Measurements from ENCODE around the gene LHX4. TPM values are rescaled to one million over a fixed set of nuclear protein-coding genes. Genes with fewer than 3 reads are reported as not detected.

LHX4 gene
- total and polyA plus RNA-seq, 2 of the 8 experiments (the other 6 are each of a cell fraction or from before 2014, with no cell fraction given): 0.85 to 4.9 TPM

GRCh38 chr1:180262628-180263488 is 32.8 kb downstream of the LHX4 start:
- no peak overlapping the region for H2AFZ ChIP-seq (ENCODE audit: low read length)
- H3K14ac ChIP-seq (ENCODE audit: insufficient read length): no peak overlapping the region
- H3K79me2 ChIP-seq (ENCODE audit: control insufficient read depth in 1 of 2, insufficient read depth in 2 of 2, low read length in 2 of 2): no peaks in the 10 kb centered on the region
- no peak overlapping the region for H2BK20ac ChIP-seq (ENCODE audit: low read length)
- no peak overlapping the region for H2BK5ac ChIP-seq (ENCODE audit: low read depth, low read length)
- H3K4me2 ChIP-seq (ENCODE audit: insufficient read depth in 1 of 2, low read depth in 2 of 2, low read length in 2 of 2): no peak overlapping the region
- no peak overlapping the region for H3K23ac ChIP-seq (ENCODE audit: insufficient read length)
- peaks cover under 1 to 14% (median 4%) of the 10 kb centered on the region in 4 experiments; a peak in 6 of 7 replicates for H3K4me1 ChIP-seq (replicated peaks in 1 of 4; ENCODE audit: control insufficient read depth in 3 of 4, insufficient read depth in 4 of 4, low read length in 3 of 4)
- H3K4me3 ChIP-seq (ENCODE audit: extremely low read depth in 1 of 4, insufficient read depth in 2 of 4, low read depth in 3 of 4, low read length in 4 of 4): no peak overlapping the region
- H4K5ac ChIP-seq (ENCODE audit: insufficient read length, low read depth, low read length): no peak overlapping the region
- no peaks in the 10 kb centered on the region for H3K23me2 ChIP-seq (ENCODE audit: low read depth, low read length)
- no peak overlapping the region for H3K18ac ChIP-seq (ENCODE audit: extremely low read depth, low read length)
- DNase-seq (ENCODE audit: low read depth in 1 of 2, low spot score in 2 of 2): no peak
- no peak overlapping the region for H3K9ac ChIP-seq (replicated peaks in 1 of 4; ENCODE audit: extremely low read depth in 1 of 4, low read depth in 3 of 4, low read length in 3 of 4)
- H4K20me1 ChIP-seq (replicated peaks in 1 of 2; ENCODE audit: control insufficient read depth in 1 of 2, insufficient read depth in 2 of 2, low read length in 2 of 2): no peaks in the 10 kb centered on the region
- H2AK5ac ChIP-seq (ENCODE audit: low read depth, low read length): no peak overlapping the region
- no peaks in the 10 kb centered on the region; a peak in 1 of 7 replicates for H3K27me3 ChIP-seq (replicated peaks in 1 of 4; ENCODE audit: control insufficient read depth in 3 of 4, extremely low read depth in 1 of 4, insufficient read depth in 3 of 4, low read length in 3 of 4)
- no peaks in the 10 kb centered on the region for H3K9me3 ChIP-seq (ENCODE audit: insufficient read depth in 2 of 2, low read depth in 1 of 2, low read length in 1 of 2)
- CTCF ChIA-PET (ENCODE audit: partially characterized antibody): interaction anchor here (0.6 to 17.1 kb wide), 9 partner anchors 8 to 220 kb away, joined by 3 to 244 read pairs (median 15); no protein-coding TSS in a partner anchor
- WGBS, 2 experiments (ENCODE audit: extremely low coverage in 1 of 2, insufficient coverage in 1 of 2, insufficient read length in 1 of 2, insufficient replicate concordance in 2 of 2, low coverage in 1 of 2, low lambda C conversion rate in 2 of 2, missing lambda C conversion rate in 1 of 2): 91% methylated on average over 12 of the region's 12 CpGs; no CpG with 5 or more reads in 1 of the 2 experiments
- H4K91ac ChIP-seq (replicated peaks; ENCODE audit: insufficient read length, low read length): no peak overlapping the region
- H2BK15ac ChIP-seq (ENCODE audit: low read length): no peak overlapping the region
- no peak overlapping the region for H3K4ac ChIP-seq (replicated peaks; ENCODE audit: insufficient read length, low read depth, low read length)
- no peak overlapping the region for H3K27ac ChIP-seq (ENCODE audit: low read depth, low read length)
- no peak for FAIRE-seq
- H3K56ac ChIP-seq (replicated peaks; ENCODE audit: insufficient read length, low read depth, low read length): no peak overlapping the region
- H3K79me1 ChIP-seq (ENCODE audit: low read depth, low read length): no peaks in the 10 kb centered on the region
- no peaks in the 10 kb centered on the region; a peak in 1 of 8 replicates for H3K36me3 ChIP-seq (ENCODE audit: control insufficient read depth in 2 of 4, insufficient read depth in 4 of 4, low read length in 3 of 4)
- no peak overlapping the region for H2BK12ac ChIP-seq (ENCODE audit: low read depth, low read length)
- no peak overlapping the region for H2BK120ac ChIP-seq (replicated peaks; ENCODE audit: low read depth, low read length)
- POLR2A ChIA-PET (ENCODE audit: partially characterized antibody): interaction anchor here (1.1 kb wide), 1 partner anchor 15 kb away, joined by 5 read pairs; no protein-coding TSS in a partner anchor
- no peak overlapping the region for H4K8ac ChIP-seq (ENCODE audit: extremely low read depth, insufficient read depth, low read length)
- no peak for TF ChIP-seq CHD1 (IDR thresholded peaks at IDR 0.05; ENCODE audit: low read depth, low read length)
- TF ChIP-seq TEAD4 (IDR thresholded peaks at IDR 0.05; ENCODE audit: low read depth, low read length): no peak
- no peak for TF ChIP-seq RAD21 (IDR thresholded peaks at IDR 0.05 in 1 of 2, conservative IDR thresholded peaks at IDR 0.05 in 1 of 2; ENCODE audit: low read depth in 2 of 2, low read length in 2 of 2)
- TF ChIP-seq CHD2 (IDR thresholded peaks at IDR 0.05; ENCODE audit: low read length): no peak
- no peak for TF ChIP-seq TCF12 (IDR thresholded peaks at IDR 0.05; ENCODE audit: low read depth, low read length)

Measured in H1 (cell line).